ENCODE measurements around the gene AKT2.

GRCh38 chr19:40273469-40274360, 11.4 kb downstream of the AKT2 start:
- TF ChIP-seq CTCF (IDR thresholded peaks at IDR 0.05) (no peak), POLR2A (IDR thresholded peaks at IDR 0.05) (no peak)

All from ovary (tissue), 3 donors.